NCI-H1694 treated with DMSO at 0.1 percent for 48 hours (cell line): Measurements from ENCODE around the gene WASF2.
"Not testable (repeated sequence)": the region's sequence is repeated elsewhere in the genome, so short reads cannot be mapped to it uniquely, and the experiment has no call there.

Source experiments
- DNase-seq: peaks from one replicate; lab custom pipeline; 2025; lab: John Stamatoyannopoulos, UW

The WASF2 gene

DNA sequence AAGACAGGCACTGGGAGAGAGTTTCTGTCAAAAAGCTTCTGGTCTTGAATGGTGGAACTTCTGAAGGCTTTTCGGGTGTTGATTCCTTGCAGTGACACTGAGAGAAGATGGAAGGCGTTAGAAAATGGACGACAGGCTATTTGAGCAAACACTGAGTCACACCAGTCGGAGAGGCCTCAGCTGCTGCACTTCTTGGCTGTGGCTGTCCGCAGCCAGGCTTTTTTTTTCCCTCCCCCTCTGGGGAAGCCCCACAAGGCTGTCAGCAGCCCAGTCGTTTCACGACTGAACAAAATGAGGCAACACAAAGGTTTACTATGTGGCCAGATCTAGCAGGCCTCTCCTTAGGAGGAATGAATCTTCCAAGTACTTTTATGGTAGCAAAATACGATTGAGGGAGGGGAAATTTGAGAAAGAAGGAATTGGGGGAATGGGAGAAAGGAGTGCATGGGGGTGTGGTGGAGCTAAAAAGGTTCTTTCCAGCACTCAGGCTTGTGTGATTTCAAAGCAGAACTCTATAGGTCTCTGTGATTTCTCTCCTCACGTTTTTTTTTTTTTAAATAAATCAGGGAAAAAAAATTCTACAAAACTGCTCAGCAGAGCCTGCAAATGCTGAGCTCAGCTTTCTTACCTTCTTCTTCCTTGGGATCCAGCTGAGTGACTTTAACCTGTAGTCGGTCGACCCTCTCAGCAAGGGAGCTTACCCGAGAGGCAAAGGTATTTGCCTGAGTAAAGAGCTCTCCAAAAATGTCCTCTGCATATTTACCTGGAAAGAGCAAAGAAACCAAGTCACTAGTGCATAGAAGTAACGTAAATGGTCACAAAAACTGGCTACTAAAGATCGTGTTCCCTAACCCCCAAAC lies 71.4 kb downstream of the WASF2 start:
- DNase-seq = no peak

DNA sequence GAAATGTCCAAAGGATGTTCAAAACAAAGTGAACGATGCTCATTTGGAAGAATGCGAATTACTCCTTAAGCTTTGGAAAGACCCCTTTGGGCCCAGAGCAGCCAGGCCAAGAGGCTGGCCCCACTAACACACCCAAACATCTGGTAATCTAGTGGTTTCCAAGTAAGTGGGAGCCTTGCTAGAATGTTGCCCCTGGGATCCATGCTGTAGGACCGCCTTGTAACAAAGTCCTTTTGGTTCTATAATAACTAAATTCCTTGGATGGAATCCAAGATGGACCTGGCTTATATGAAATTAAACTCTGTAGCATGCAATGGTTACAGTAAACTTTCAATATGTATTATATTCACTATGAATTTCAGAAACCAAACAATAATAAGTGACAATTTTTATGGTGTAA lies 72.3 kb downstream of the WASF2 start:
- no peak for DNase-seq

DNA sequence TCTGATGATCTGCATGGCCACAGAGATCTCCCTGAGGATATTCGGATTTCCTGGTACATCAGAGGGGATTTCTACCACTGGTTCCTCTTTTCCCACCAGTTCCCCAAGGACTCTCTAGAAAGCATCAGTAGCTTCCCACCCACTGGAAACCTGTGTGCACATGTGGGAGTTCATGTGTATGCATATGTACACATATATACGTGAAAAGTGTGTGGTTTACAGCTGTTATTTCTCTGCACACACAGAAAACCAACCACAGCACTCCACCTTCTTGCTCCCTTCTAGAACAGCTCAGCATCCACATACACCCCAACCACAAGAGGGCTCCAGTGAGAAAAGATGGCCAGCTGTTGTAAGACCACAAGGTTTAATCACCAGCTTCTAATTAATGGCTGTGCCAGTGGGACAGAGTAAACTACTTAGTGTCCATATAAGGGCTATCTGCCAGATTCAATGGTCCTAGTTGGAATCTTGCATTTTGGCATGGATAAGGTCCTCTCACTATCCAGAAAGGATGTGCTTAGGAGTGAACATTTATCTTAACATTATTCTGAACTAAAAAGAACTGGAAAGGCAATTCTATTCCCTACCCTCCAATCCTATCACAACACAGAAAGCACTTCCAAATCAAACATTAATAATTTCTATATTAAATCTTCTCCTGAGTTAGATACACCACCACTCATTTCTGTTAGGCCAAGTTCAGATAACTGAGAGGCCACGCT lies 73.4 kb downstream of the WASF2 start:
- peak; percentile 31 for DNase-seq

DNA sequence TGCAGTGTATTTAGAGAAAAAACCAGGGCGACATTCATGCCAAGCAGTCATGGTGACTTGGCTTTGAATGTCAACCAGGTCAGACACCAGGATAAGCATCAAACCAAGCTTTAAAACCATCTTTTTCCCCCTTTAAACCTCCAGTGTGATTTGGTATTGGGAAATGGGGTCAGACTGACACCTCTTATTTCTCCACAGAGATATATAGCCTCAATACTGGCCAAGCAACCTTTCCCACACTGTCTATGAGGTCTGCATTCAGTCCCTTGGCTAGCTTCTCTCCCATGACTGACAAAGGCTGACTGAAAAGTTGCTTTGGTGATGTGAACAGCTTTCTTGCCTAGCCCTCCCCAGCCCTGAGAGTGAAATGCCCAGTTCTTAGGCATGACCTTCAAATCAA lies 75.9 kb downstream of the WASF2 start:
- no peak for DNase-seq

DNA sequence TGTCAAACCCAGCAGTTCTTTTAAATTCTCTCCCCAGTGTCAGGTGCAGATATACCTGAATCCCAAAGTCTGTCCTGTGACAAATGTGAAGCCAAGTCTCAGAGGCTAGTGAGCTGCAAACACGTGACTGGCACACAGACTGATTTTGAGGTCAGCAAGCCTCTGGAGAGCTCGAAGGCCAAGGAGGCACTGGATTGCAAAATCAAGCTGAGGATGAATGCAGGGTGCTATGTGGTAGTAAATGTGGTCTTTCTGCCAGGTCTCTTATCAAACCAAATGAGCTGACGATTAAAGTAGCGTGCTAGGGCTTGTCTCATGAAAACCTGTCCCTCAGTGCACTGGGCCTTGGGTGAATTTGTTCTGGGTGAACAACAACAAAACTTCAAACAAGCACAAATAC lies 77.0 kb downstream of the WASF2 start:
- no peak for DNase-seq

DNA sequence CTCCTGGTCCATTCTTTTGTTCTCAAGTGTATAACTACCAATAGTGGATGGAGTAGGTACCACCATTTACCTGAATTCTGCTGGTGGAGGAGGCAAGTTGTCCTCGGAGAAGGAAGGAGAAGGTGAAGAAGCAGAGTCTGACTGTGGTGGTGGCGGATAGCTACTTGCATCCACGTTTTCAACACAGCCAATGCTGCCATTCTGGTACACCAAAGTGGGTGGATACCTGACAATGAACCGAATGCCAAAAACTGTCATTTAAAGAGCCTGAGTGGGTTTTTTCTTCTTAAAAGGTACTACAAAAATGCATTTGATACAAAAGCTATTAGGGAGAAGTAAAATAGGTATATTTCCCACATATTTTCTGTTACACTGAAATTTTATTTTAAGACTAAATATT lies 77.5 kb downstream of the WASF2 start:
- no peak for DNase-seq

DNA sequence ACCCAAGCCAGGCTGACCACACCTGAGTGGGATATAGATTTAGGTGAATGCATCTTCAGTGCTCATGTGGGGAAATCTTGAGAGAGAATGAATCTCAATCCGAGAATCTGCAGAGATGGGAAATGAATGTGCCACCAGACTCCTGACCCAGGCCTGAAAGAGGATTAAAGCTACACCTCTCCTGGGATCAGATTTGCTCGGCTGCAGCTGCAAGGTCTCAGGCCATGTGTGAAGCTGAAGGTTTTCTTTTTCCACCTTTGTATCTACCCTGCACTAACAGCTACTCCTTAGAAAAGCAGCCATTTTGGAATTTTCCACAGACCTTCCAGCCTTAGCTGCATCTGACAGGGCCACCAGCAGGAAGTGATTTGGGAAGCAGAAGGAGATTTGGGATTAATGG lies 79.3 kb downstream of the WASF2 start:
- no peak for DNase-seq

DNA sequence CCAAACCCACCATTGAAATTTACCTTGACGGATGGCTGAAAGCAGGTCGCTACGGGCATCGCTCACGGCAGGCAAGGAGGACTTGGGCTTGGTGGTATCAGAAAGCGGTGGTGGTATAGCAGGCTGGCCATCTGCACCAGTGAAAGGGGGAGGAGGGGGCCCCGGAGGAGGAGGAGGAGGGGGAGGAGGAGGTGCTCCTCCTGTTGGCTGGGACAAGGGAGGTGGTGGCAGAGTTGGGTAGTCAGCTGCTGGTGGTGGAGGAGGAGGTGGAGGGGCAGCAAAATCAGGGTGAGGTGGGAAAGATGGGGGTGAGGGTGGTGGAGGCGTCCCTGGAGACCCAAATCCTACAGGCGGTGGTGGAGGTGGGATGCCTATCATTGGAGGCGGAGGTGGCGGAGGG lies 80.3 kb downstream of the WASF2 start:
- no peak for DNase-seq

DNA sequence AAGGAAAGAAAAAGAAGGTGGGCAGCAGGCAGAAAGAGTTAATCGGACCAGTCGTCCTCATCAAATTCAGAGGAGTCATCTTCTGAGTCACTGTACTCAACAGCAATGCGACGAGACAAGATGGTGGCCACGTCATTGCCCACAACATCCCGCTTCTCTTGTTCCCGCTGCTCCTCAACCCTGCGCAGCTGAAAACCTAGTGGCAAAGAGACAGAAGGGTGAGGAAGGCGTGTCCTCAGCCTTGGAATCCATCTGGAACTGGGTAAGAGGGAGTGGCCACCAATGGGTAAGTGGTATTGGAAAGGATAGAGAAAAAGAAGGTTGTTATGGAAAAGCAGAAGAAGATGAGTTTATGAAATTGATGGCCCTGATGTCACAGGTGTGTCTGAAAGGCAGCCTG lies 81.8 kb downstream of the WASF2 start:
- DNase-seq = no peak

DNA sequence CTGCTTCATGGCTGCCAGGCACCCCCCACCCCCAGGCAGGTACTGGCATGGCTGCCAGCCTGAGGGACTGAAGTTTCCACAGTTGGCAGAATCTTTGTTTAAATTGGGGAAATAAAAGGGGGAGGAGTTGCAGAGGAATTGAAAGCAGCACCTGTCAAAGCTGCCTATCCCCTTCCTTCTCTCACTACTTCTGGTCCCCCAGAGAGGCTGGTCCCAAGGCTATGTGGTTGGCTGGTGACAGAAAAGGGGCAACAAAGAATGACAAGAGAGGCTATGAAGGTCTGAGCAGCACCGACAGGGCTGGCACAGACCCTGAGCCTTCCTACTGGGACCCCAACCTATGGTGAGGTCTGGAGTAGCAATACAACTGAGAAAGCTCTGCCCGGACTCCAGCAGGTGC lies 83.2 kb downstream of the WASF2 start:
- DNase-seq = not testable (repeated sequence)

DNA sequence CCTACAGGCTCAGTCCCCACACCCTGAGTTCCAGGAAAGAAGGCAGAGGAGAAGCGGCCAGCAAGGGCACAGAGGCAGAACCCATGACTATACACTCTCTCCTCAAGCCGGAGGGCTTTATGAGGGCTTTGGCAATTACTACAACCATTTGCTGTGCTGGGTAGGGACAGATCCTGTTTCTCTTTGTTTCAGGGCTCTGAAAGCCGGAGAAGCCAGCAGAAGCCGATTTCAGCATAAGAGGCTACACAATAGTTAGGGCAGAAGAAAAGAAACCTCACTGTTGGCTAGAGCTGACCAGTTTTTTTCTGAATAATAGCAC lies 83.6 kb downstream of the WASF2 start:
- DNase-seq = no peak

DNA sequence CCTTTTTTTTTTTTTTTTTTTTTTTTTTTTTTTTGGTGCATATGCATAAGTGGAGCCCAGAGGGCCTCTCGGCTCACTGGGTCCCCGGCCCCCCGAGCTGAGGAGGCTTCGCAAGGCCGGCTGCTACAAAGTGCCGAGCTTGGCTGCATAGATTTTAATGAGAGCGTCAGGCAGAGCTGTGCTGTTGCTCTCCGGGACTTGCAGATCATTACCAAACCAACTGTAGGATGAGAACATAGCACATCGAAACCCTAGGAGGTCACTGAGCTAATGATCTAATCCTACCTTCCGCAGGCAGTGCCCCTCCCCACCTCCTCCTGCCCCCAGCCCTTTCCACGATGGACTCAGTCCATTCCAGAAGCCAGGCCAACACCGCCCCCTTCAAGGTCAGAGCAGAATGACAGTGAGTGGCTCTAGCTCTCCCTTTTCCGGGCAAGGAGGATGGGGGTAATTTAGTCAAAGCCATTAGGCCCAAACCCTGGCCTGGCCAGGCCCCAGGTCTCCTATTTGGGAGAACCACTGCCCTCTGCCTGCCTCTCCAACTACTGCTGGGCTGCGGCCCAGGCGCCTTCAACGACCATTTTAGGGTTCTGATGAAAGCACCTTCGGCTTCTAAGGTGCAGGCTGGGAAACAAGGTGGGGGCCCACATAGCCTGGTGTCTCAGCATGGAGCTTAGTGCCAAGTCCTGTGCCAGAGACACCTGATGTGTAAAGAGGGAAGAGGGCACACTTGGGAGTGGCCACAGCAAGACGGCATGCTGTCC lies 84.2 kb downstream of the WASF2 start:
- DNase-seq = not testable (repeated sequence)

DNA sequence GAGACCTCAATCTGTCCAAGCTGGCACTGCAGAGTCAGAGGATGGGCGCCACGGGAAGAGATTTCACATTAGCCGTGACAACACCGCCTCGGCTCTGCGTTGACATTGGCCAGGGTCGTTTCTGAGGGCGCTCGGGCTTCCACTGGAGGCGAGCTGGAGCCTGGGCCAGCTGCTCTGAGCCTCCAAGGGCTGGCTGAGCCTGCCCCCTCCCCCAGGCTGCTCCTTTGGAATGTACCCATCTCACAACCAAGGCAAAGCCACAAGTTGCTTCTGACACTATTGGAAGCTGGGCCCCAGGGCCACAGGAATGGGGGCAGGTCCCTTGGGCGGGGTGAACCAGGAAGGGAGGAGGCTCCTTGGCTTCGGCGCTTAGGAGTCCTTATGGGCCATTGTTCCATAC lies 84.9 kb downstream of the WASF2 start:
- DNase-seq = no peak

DNA sequence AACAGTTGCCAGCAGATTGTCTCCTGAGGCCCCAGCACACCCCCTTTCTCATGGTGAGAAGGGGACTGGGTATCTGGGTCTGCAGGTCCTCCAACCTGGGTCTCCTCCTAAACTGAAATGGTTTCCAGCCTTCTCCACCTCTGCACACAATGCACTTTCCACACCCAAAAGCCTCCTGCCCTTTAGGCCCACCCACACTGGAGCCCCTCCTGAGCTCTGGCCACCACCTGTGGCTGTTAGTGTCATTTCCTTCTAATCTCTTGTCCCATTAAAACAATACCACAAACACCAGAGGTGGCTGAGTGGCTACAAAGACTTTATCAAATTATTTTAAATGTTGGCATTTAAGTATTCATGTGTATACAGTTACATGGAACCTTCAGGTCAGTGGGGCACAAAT lies 86.0 kb downstream of the WASF2 start:
- no peak for DNase-seq

DNA sequence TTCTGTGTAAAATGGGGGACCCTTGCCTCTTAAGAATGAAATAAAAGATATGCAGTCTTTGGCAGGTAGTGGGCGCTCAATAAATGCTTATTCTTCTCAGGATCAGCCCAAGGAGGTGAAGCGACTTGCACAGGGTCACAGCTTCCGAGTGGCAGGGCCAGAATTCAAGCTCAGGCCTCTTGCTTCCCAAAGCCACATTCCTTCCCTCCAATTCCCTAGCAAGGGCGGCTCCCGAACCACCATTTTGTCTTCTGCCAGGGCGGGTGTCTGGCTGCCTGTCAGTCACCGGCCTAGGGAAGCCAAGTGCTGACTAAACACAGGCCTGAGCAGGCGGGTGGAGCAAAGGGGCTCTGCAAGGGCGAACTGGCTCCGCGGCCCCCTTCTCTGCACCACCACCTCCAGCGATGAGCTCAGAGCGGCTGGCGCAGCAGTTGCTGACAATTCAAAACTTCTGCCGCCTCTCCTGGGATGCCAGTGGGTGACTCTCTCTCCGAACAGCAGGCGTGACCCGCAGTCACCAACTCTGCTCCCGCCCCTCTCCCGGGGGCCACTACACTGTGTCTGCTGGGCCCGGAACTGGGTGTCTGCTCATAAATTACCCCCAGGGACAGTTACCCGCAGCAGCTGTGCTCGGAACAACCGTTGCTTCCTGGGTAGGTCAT lies 86.8 kb downstream of the WASF2 start:
- no peak for DNase-seq

DNA sequence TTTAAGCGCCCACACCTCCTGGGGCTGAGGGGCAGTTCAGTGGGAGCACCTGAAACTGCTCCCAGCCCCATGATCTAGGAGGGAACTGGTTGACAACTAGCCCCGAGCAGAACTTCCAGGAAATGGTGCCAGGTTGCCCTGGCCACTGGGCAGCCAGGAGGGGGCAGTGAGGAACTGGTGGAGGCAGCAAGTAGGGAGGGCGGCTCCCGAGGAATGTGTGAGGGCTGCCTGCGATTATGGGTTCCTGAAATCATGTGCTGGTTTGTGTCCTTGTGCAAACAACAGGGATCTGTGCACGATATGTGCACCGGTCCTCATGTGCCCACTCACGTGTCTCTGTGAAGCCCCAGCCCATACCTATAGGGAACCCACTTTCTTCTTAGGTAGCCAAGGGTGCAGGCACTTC lies 87.6 kb downstream of the WASF2 start:
- DNase-seq = no peak

DNA sequence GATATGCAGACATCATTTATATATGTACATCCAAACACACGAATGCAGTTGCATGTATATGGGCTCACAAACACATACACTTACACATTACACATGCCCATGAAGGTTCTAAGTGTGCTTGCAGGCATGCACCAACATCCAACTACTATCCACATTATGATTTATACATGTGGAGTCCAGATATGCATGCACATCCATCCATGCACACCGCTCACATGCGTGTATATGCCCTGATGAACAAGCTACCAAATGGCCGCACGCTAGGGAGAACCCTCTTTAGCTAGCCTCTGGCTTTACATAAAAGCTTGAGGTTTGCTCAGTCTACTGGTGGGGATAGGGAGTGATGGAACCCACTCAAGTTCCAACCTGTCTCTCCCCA lies 89.0 kb downstream of the WASF2 start:
- DNase-seq = no peak

DNA sequence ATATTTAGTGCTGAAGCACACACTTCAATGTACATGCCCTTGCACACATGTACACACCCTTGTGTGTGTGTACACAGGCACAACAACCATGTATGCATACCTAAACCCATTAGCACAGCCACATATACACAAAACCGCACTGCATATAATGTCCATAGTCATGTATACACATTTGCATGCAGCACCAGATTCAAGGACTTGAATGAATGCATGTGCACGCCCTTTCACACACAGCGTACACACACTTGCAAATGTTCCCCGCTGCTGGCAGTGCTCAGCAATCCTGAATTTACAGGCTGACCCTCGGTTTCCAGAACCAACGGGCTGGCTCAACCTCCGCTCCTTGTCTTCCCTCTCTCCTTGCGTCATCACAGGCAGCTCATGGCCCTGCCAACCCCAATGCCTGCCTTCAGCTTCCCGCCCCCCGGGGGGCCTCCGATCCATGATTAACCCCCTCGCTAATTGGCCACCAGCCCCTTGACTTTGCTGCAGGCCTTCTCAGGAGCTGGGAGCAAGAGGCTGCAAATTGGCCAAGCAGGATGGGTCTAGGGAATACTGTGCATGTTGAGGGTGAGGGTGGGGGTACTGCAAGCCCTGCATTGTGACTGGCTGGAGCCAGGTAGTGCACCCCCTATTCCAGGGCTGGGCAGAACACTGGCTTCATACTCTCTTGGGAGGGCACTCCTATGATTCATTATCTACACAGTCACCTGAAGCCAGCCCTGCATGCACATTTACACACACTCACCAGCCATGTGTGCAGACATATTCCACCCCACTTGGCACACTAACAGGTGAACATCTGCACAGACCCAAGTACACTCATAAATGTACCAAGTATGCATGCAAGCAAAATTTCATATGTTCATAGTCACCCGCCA lies 89.6 kb downstream of the WASF2 start:
- no peak for DNase-seq

DNA sequence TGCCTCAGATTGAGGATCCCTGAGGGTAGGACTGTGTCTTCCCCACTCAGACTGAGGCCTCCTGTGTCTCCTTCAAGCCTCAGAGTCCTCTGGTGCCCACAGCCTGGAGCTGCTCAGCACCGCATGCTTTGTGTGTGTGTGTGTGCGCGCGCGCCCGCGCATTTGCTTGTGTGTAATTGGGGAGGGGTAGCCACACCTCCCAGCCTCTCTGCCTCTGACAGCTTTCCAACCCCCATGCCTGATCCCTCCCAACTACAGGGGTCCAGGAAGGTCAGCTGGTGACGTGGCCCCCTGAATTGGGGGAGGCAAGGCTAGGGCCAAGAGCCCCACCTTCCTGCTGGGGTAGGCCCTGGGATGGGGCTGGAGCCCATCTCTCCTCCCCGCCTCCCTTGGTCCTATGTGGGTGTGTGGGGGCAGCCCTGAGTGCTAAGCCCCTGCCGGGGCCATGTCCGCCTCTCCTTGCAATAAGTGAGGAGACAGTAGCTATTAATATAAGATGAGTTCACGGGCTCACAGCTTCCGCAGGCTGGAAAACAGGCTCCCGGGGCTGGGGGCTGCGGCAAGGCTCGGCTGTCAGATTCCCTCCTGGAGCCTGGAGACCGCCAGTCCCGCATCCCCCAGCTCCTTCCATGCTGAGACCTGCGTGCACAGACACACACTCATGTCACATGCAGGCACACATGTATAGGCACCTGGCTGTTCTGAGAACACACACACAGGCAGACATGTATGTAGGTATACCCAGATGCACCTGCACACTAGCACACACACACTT lies 90.5 kb downstream of the WASF2 start:
- DNase-seq = no peak

DNA sequence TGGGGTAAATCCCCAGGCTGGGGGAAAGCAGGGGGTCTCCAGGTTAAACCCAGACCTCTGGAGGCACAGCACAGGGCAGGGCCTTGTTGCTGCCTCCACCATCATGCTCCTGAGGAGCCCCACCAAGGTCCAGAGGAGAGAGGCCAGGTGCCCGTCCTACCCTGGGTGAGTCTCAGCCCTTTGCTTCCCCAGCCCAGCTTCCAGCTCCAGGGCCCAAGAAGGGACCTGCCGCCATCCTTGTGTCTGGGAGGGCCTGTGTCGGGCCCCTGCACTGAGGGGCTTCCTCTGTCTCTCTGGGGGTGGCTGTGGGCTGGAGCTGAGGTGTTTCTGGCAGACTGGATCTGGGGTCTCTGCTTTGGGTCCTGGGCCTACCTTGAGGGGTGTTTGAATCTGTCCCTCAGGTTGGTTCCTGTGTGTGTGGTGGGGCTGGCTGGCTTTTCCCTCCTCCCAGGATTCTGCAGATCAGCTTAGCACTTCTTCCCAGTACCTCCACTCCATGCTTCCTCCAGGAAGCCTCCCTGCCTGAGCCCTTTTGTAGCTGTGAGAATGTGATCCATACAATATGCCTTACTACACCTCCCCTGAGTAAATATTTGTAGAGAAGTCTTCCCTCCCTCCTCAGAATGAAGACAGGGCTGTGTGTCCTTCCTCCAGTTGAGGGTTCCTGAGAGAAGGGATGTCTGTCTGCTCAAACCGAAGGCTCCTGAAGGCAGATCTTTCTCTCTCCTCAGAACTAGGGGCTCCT lies 91.4 kb downstream of the WASF2 start:
- DNase-seq = no peak
